Thoracic aorta (tissue), 2 donors: ENCODE results near the gene LMCD1. TPM values are rescaled to one million over a fixed set of nuclear protein-coding genes. Genes with fewer than 3 reads are reported as not detected.

ENCODE experiments used
- ATAC-seq: fragments of 150-250 bp; one replicate; pipeline ENCODE4 v1.8.0; 2017; ENCODE audit warnings: low read depth; ENCODE audit not compliant: insufficient number of reproducible peaks, low FRiP score
- DNase-seq: peaks from one replicate; pipeline ENCODE4 v3.0.0-alpha.2; 2020; ENCODE audit warnings: low spot score
- H3K27ac ChIP-seq, 2 donors: fragments of 200-600 bp; sonication (generic); 1 replicate in 1 of 2; 2 replicates in 1 of 2; pipeline ENCODE4 v1.5.1; 2016; ENCODE audit warnings: mild to moderate bottlenecking in 2 of 2, moderate library complexity in 2 of 2
- H3K27me3 ChIP-seq: fragments of 200-600 bp; sonication (generic); replicated peaks from 2 replicates; pipeline ENCODE4 v1.6.0; 2016; ENCODE audit warnings: mild to moderate bottlenecking; ENCODE audit not compliant: insufficient read depth
- H3K36me3 ChIP-seq: fragments of 200-600 bp; sonication (generic); one replicate; pipeline ENCODE4 v1.5.1; 2016
- H3K4me1 ChIP-seq, 2 donors: fragments of 200-600 bp; sonication (generic); 1 replicate in 1 of 2; 2 replicates in 1 of 2; pipeline versions ENCODE4 v1.5.1 to v1.6.0; 2016; ENCODE audit warnings: low read depth in 2 of 2, mild to moderate bottlenecking in 1 of 2; ENCODE audit not compliant: control insufficient read depth in 1 of 2
- H3K4me3 ChIP-seq: fragments of 200-600 bp; sonication (generic); 2 replicates; pipeline ENCODE4 v1.5.1; 2016; ENCODE audit warnings: mild to moderate bottlenecking
- H3K9me3 ChIP-seq: fragments of 200-600 bp; sonication (generic); 2 replicates; pipeline ENCODE4 v1.5.1; 2016
- total RNA-seq, 2 donors: library from RNA; depleted of rRNA; stranded (reverse); fragments of >200 nt; gene quantifications; one replicate each; pipeline versions ENCODE4 v1.1.0 to v1.2.3, GENCODE V29; 2016
- TF ChIP-seq, protein P1 (sequence below): fragments of 200-600 bp; sonication (generic); IDR thresholded peaks from one replicate; pipeline ENCODE4 v1.5.1; 2019; ENCODE audit warnings: antibody characterized with exemption

LMCD1 gene
- total RNA-seq, 2 donors from 2014 or later = 813 to 852 TPM

DNA sequence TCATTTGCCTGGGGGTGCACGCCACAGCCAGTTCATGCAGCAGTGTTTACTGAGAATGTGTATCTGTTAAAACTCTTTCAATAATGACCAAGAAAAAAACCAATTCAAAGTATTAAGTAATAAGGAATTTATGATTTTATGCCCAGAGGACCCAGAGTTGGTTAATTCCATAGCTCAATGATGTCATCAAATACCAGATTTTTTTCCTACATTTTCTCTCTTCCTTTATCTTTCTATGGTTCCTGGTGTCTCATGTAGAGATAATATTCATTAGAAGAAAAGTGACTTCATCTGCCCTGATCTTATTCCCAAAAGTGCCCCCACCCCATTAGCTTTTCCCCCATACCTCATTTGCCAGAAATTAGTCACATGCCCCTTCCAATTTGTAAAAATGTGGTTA lies 44.6 kb upstream of the LMCD1 start:
- H3K9me3 ChIP-seq = no peaks in the 10 kb centered on the region
- TF ChIP-seq, protein P1, sequence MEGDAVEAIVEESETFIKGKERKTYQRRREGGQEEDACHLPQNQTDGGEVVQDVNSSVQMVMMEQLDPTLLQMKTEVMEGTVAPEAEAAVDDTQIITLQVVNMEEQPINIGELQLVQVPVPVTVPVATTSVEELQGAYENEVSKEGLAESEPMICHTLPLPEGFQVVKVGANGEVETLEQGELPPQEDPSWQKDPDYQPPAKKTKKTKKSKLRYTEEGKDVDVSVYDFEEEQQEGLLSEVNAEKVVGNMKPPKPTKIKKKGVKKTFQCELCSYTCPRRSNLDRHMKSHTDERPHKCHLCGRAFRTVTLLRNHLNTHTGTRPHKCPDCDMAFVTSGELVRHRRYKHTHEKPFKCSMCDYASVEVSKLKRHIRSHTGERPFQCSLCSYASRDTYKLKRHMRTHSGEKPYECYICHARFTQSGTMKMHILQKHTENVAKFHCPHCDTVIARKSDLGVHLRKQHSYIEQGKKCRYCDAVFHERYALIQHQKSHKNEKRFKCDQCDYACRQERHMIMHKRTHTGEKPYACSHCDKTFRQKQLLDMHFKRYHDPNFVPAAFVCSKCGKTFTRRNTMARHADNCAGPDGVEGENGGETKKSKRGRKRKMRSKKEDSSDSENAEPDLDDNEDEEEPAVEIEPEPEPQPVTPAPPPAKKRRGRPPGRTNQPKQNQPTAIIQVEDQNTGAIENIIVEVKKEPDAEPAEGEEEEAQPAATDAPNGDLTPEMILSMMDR = no peak

DNA sequence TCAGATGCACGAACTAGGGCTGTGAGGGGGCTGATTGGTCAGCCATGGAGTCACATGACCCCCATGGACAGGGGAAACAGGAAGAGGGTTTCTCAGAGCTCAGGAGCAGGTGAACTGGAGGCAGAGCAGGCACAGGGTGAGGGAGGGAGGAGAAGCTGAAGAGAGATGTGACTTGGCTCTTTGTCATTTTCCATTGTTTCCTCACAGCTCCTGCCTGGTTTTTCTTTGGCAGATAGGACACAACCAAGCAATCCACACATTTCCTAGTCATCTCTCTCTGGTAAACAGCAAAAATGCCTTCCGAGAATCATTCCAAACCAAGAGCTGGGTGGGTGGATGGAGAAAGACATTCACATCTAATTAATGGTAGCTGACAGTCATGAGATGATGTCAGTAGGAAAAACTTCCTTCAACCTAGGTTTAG lies 43.4 kb upstream of the LMCD1 start:
- peak overlapping the region; percentile 90 to 94 for H3K27ac ChIP-seq
- TF ChIP-seq, protein P1 = no peak

More for the DNA sequence above, 44.6 kb upstream of the LMCD1 start:
- Histone ChIP-seq H3K27me3 (no peaks in the 10 kb centered on the region), H3K27ac (peak overlapping the region; percentile 90 to 94), H3K4me1 (peaks cover 37 to 94% of the 10 kb centered on the region in 2 donors), H3K36me3 (no peaks in the 10 kb centered on the region), H3K4me3 (no peak overlapping the region)
- no peak for DNase-seq
- no peak for ATAC-seq

DNA sequence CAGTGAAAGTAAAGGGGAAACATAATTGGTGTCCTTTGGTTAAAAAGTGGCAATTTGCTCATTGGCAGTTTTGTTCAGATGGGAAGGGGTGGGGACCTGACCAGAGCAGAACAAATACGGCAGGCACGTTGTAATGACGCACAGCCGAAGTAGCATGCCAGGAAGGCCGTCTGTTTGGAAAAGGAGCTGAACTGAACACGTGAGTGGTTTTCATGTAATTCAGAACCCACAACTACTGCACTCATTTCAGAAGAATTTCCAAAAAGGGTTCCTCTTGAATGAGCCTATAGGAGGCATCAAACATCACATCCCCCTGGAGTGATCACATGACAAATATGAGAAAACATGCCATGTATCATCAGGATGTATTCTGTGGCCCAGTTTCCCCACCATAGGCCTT lies 42.9 kb upstream of the LMCD1 start:
- ATAC-seq = peak; percentile 67
- peak; percentile 49 for DNase-seq
- TF ChIP-seq, protein P1 = no peak
- Histone ChIP-seq H3K27me3 (no peaks in the 10 kb centered on the region), H3K4me1 (peaks cover 37 to 85% of the 10 kb centered on the region in 2 donors), H3K9me3 (no peaks in the 10 kb centered on the region), H3K27ac (peak overlapping the region; percentile 90 to 94), H3K4me3 (no peak overlapping the region), H3K36me3 (no peaks in the 10 kb centered on the region)

More for the DNA sequence above, 43.4 kb upstream of the LMCD1 start:
- DNase-seq (no peak), ATAC-seq (peak; percentile 0)
- Histone ChIP-seq H3K4me3 (no peak overlapping the region), H3K9me3 (no peaks in the 10 kb centered on the region), H3K4me1 (peaks cover 37 to 89% of the 10 kb centered on the region in 2 donors), H3K36me3 (no peaks in the 10 kb centered on the region), H3K27me3 (no peaks in the 10 kb centered on the region)

DNA sequence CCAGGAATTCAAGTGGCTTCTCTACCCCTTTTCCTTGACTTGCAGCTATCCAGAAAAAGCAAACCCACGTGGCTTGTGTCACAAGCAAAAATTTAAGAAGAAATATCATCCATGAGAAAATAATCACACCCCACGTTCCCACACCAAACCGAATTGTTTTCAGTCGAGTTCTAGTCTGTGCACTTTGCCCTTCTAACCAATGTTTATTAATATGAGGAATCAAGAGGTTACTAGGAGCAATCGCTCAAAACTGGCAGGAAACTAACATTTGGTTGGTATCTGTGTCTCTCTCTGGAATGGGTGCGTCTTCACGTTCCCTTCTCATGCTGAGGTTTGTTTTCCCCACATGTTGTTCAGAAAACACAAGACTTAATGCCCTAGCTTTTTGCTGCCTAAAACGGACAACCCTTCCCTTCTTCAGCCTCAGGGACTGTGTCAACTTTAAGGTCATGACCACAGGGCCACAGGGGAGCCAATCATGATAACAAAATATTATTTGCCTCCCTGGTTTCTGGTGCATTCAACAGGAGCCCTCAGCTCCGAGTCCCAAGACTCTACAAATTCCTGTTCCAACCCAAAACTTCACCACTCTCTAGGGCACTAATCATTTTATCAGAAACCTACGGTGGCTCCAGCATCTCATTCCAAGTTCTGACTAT lies 41.4 kb upstream of the LMCD1 start:
- ATAC-seq (no peak), DNase-seq (no peak)
- TF ChIP-seq, protein P1 = no peak
- Histone ChIP-seq H3K27ac (peak overlapping the region; percentile 90 to 94), H3K9me3 (no peaks in the 10 kb centered on the region), H3K4me3 (no peak overlapping the region), H3K27me3 (no peaks in the 10 kb centered on the region), H3K4me1 (peaks cover 35 to 82% of the 10 kb centered on the region in 2 donors), H3K36me3 (no peaks in the 10 kb centered on the region)

DNA sequence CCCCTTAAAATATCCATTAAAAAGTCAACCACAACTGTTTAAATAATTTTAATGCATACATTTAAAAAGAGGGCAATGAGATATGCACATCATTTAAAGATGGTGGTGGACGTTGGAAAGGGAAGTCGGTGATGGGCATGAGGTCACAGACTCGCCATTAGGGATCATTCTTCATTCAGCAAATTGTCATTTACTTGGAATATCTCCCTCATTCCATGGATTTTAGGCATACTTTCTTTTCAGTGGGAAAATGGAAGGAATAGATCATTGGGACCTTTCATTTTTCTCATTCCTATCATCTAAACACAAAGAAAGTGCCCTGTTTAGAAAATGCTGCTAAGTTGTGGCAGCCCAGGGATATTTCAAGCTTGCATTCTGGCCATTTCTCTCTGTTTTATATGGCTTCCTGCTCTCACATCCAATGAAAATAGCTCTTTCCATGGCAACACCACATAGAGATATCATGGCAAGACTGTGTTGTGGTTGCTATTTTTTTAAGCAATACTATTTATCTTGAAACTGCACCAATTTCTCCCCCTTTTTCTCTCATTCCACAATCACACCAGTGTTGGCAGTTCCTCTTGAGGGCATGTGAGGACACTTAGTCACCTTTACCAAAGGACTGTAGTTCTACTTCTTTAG lies 40.7 kb upstream of the LMCD1 start:
- DNase-seq = peak; percentile 53
- peaks cover 29 to 74% of the 10 kb centered on the region in 2 donors for H3K4me1 ChIP-seq
- H3K27me3 ChIP-seq = no peaks in the 10 kb centered on the region
- TF ChIP-seq, protein P1 = no peak
- H3K9me3 ChIP-seq = no peaks in the 10 kb centered on the region
- no peak overlapping the region for H3K4me3 ChIP-seq
- H3K27ac ChIP-seq = peak overlapping the region; percentile 90 to 94
- no peaks in the 10 kb centered on the region for H3K36me3 ChIP-seq
- ATAC-seq = peak; percentile 68
